ENCODE results near the gene WFDC10A. TPM values are rescaled to one million over a fixed set of nuclear protein-coding genes. Genes with fewer than 3 reads are reported as not detected.
"Not testable (repeated sequence)": the region's sequence is repeated elsewhere in the genome, so short reads cannot be mapped to it uniquely, and the experiment has no call there.

Gene WFDC10A
- total and polyA plus RNA-seq, 2 donors (not counting 3 experiments of a cell fraction or from before 2014, with no cell fraction given) = not detected

- H3K36me3 ChIP-seq (ENCODE audit: control insufficient read depth in 2 of 2, extremely low read depth in 1 of 2, insufficient read depth in 2 of 2, low read length in 2 of 2); H3K9me3 ChIP-seq (replicated peaks; ENCODE audit: control insufficient read depth, insufficient read depth, low read length); POLR2A ChIA-PET; H3K4me2 ChIP-seq (ENCODE audit: insufficient read depth, low read length); H2AFZ ChIP-seq (ENCODE audit: low read depth, low read length); H3K27me3 ChIP-seq (ENCODE audit: control insufficient read depth in 2 of 2, insufficient read depth in 2 of 2, low read length in 2 of 2); H3K9me1 ChIP-seq (replicated peaks; ENCODE audit: control insufficient read depth, extremely low read depth, insufficient read depth, low read length); intact Hi-C loops (cut with micrococcal nuclease); DNase-seq (ENCODE audit: low read depth, low spot score); H3K4me3 ChIP-seq (replicated peaks in 1 of 3; ENCODE audit: insufficient read depth in 1 of 3, low read depth in 1 of 3, low read length in 3 of 3); H3K79me2 ChIP-seq (ENCODE audit: control insufficient read depth, insufficient read depth, low read length); H3K4me1 ChIP-seq (ENCODE audit: control insufficient read depth, extremely low read depth, insufficient read depth, low read length); dilution Hi-C loops (cut with MboI; ENCODE audit: extremely low pct_ligation_motif_present, low sequenced_read_pairs); H4K20me1 ChIP-seq (replicated peaks; ENCODE audit: control insufficient read depth, extremely low read depth, insufficient read depth, low read length); CTCF ChIA-PET; BruUV-seq (replicated peaks); H3K27ac ChIP-seq (ENCODE audit: insufficient read depth, low read depth, low read length); FAIRE-seq; H3K9ac ChIP-seq (replicated peaks; ENCODE audit: extremely low read depth, insufficient read depth, low read length): not testable (repeated sequence)
These were observed 16.3 kb downstream of the WFDC10A start for GRCh38 chr20:45645869-45646268.

GRCh38 chr20:45646875-45647274 is 17.3 kb downstream of the WFDC10A start:
- FAIRE-seq = no peak
- H4K20me1 ChIP-seq (replicated peaks; ENCODE audit: control insufficient read depth, extremely low read depth, insufficient read depth, low read length) = no peaks in the 10 kb centered on the region
- H2AFZ ChIP-seq (ENCODE audit: low read depth, low read length) = no peak overlapping the region
- no peak overlapping the region for H3K27ac ChIP-seq (ENCODE audit: insufficient read depth, low read depth, low read length)
- no peak overlapping the region for H3K4me3 ChIP-seq (replicated peaks in 1 of 3; ENCODE audit: insufficient read depth in 1 of 3, low read depth in 1 of 3, low read length in 3 of 3)
- H3K9ac ChIP-seq (replicated peaks; ENCODE audit: extremely low read depth, insufficient read depth, low read length) = no peak overlapping the region
- CTCF ChIA-PET = no interaction called here
- no peaks in the 10 kb centered on the region for H3K9me3 ChIP-seq (replicated peaks; ENCODE audit: control insufficient read depth, insufficient read depth, low read length)
- H3K36me3 ChIP-seq (ENCODE audit: control insufficient read depth in 2 of 2, extremely low read depth in 1 of 2, insufficient read depth in 2 of 2, low read length in 2 of 2) = no peaks in the 10 kb centered on the region
- TF ChIP-seq MYC (IDR thresholded peaks at IDR 0.05; ENCODE audit: low read depth, low read length) (no peak), MAX (IDR thresholded peaks at IDR 0.05; ENCODE audit: insufficient read depth, insufficient read length) (no peak), JUN (IDR thresholded peaks at IDR 0.05; ENCODE audit: borderline replicate concordance, insufficient read depth, insufficient read length, low read depth) (no peak), CTCF (IDR thresholded peaks at IDR 0.05; ENCODE audit: extremely low read depth in 1 of 2, insufficient read depth in 1 of 2, low read depth in 1 of 2, low read length in 2 of 2) (no peak), POLR2A (IDR thresholded peaks at IDR 0.05; ENCODE audit: low read depth, low read length) (no peak), POLR2AphosphoS5 (IDR thresholded peaks at IDR 0.05; ENCODE audit: insufficient read depth, low read depth, low read length) (no peak), FOS (IDR thresholded peaks at IDR 0.05; ENCODE audit: borderline replicate concordance, insufficient read depth, low read length) (no peak), EZH2 (IDR thresholded peaks at IDR 0.05; ENCODE audit: borderline replicate concordance, low read depth, low read length, severe bottlenecking) (no peak), GATA2 (IDR thresholded peaks at IDR 0.05; ENCODE audit: insufficient read depth, insufficient read length, low read depth, low read length) (no peak)
- H3K9me1 ChIP-seq (replicated peaks; ENCODE audit: control insufficient read depth, extremely low read depth, insufficient read depth, low read length) = no peaks in the 10 kb centered on the region
- POLR2A ChIA-PET = no interaction called here
- BruUV-seq (replicated peaks) = no TSS peak
- H3K27me3 ChIP-seq (ENCODE audit: control insufficient read depth in 2 of 2, insufficient read depth in 2 of 2, low read length in 2 of 2) = no peaks in the 10 kb centered on the region
- no peak overlapping the region for H3K4me2 ChIP-seq (ENCODE audit: insufficient read depth, low read length)
- intact Hi-C loops (cut with micrococcal nuclease) = no loop called here
- H3K4me1 ChIP-seq (ENCODE audit: control insufficient read depth, extremely low read depth, insufficient read depth, low read length) = no peaks in the 10 kb centered on the region
- DNase-seq (ENCODE audit: low read depth, low spot score) = no peak
- no peaks in the 10 kb centered on the region for H3K79me2 ChIP-seq (ENCODE audit: control insufficient read depth, insufficient read depth, low read length)
- dilution Hi-C loops (cut with MboI; ENCODE audit: extremely low pct_ligation_motif_present, low sequenced_read_pairs) = no loop called here
